B cell (primary cell): ENCODE results near the gene CDHR1.

Experiments used
- CTCF ChIP-seq: fragments of 200-600 bp; IDR thresholded peaks from one replicate; pipeline ENCODE4 v1.8.0; 2022; ENCODE audit warnings: antibody characterized with exemption, mild to moderate bottlenecking
- EZH2 ChIP-seq: IDR thresholded peaks from 2 replicates; pipeline ENCODE4 v1.6.1; 2012; ENCODE audit warnings: borderline replicate concordance, low read depth, mild to moderate bottlenecking, moderate library complexity, low read length; ENCODE audit not compliant: insufficient read depth, poor library complexity, severe bottlenecking

- TF ChIP-seq CTCF = no peak
- no peak for TF ChIP-seq EZH2
Measured at GRCh38 chr10:84261236-84261915, 67.0 kb downstream of the CDHR1 start.
